NCI-H146 (cell line): Measurements from ENCODE around the gene YWHAH.

Experiments
- DNase-seq: peaks from one replicate; lab custom pipeline; 2025; lab: John Stamatoyannopoulos, UW

YWHAH gene

DNA sequence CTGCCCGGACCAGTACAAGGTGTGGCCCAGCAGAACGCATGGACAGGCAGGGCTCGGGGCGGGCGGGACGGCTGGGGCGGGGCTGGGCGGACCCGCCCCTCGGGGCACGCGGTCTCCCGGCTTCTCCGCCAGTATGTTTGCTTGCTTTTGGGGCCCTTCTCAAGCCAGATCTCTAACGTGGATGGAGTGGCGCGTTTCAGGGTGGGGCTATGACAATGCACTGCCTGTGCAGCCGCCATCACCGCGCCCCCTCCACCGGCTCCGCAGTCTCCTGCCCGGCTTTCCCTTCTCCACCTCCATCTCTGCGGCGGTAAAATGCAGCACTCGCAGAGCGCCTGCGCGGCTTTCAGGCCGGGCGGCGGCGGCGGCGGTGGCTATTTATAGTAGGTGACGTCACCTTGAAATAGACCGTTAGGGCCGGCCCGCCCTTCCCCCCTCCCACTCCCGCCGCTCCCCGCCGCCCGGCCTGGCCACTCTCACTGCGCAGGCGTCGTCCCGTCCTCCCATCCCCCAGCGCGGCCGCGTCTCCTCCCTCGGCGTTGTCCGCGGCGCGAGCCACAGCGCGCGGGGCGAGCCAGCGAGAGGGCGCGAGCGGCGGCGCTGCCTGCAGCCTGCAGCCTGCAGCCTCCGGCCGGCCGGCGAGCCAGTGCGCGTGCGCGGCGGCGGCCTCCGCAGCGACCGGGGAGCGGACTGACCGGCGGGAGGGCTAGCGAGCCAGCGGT lies at the start of gene YWHAH:
YWHAH (plus strand) TSS at position 558 of the 722 bp plus-strand sequence. CDS start 199 bp downstream, outside the sequence.
- DNase-seq, result peak; percentile 89

GRCh38 chr22:31895411-31896123 lies 48.8 kb upstream of the YWHAH start:
- no peak for DNase-seq

DNA sequence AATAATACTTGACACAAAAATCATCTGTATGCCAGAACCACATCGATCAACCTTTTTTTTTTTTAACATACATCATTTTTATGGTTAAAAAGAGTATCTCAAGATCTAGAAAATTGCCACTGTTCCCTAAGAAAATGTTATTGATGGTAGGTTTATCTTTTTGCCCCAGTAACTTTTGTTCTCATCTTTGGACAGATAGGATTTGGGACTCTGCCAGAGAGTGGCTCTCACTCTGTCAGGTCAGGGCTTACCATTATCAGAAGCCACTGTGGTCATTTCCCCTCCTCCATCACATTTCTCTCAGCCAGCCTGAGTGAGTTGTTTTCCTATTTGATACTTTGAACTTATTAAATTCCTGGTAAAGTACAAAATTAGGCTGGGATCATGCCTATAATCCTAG lies 47.9 kb upstream of the YWHAH start:
- DNase-seq, result no peak

GRCh38 chr22:31897842-31898805 lies 46.2 kb upstream of the YWHAH start:
- DNase-seq, result no peak

GRCh38 chr22:31898926-31899325 lies 45.4 kb upstream of the YWHAH start:
- DNase-seq, result no peak

- no peak for DNase-seq
These were observed 44.7 kb upstream of the YWHAH start for GRCh38 chr22:31899669-31900068.

DNA sequence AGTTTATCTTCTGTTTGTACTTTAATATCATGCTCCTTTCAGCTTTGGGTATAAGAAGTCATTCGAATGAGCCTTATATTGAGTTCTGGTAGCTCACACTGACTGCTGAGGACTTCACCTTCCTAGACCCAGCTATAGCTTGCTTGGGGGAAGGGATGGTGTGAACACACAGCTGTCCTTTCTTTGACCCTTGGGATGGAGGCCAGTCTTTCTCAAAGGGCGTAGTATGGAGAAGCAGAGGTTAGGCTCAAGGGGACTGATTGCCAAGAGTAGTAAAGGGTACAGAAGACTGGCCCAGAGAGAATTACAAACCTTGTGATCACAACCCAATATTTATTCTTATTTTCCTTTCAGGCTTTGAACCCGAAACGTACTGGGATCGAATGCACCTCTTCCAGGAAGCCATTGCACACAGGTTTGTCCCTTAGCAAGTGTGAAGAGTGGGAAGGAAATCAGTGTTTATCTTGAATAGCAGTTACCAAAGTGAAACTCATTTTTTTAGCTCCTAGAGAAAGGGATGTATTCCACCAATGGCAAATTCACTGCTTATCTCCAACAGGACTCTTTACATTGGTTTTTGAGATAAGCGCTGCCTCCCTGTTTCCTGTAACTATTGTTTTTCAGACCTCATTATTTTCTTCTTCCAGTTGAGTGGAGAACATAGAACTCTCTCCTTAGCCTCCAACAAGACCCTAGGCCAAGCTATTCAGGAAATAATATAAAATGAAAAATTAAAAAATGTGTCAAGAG lies 42.8 kb upstream of the YWHAH start:
- DNase-seq, result no peak

- no peak for DNase-seq
These were observed 39.7 kb upstream of the YWHAH start for GRCh38 chr22:31904651-31905050.

DNA sequence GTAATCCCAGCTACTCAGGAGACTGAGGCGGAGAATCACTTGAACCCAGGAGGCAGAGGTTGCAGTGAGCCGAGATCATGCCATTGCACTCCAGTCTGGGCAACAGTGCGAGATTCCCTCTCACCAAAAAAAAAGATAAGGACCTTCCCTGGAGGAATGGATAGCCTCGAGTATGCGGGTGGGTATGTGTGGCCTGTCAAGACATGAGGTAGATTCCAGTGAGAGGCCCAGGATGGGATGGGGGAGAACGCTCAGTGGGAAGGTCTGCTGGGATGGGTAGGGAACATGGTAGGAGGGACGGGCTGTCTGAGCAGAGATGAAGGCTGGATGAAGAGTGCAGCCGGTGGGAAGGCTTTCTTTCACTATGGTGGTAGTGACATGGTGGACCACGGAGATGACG lies 39.0 kb upstream of the YWHAH start:
- no peak for DNase-seq

DNA sequence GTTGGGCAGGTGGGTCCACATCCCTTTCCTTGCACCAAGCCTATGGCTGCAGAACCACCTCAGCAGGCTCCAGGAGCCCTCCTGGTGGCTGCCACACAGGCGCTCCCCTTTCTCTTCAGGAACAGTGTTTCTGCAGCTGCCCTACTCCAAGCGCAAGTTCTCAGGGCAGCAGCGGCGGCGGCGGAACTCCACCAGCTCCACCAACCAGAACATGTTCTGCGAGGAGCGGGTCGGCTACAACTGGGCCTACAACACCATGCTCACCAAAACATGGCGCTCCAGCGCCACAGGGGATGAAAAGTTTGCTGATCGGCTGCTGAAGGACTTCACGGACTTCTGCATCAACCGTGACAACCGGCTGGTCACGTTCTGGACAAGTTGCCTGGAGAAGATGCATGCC lies 38.2 kb upstream of the YWHAH start:
- DNase-seq, result no peak

DNA sequence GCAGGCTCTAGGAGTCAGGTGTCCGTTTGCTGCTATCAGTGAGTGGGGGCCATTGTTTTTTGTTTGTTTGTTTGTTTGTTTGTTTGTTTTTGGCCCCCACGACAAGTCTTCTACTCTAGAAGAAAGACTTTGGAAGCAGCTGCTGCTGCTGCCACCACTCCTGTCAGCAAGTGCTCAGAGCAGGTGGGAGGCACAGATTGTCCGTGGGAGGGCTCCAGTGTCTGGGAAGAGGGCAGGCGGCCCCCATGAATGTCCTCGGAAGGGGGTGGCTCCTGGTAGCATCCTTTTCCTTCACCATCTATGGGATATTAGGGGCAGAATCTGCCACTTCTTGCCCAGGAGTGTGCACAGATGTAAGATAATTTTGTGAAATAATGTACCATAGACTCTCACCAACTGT lies 37.8 kb upstream of the YWHAH start:
- DNase-seq, result no peak

DNA sequence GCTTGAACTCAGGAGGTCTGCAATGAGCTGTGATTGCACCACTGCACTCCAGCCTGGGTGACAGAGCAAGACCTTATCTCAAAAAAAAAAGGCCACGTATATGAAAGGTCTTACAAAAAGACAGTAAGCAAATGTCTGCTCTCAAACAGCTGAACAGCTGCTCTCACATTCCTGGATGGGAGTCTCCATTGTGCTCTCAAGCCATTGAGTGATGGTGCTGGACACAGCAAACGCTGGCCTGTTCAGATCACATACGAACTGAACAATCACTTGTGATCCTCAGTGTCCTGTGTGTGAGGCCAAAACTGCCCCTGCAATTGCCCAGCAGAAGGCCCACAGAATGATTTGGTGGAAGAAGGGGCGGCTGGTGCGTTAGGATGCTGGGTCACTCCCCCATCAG lies 34.4 kb upstream of the YWHAH start:
- DNase-seq, result no peak

DNA sequence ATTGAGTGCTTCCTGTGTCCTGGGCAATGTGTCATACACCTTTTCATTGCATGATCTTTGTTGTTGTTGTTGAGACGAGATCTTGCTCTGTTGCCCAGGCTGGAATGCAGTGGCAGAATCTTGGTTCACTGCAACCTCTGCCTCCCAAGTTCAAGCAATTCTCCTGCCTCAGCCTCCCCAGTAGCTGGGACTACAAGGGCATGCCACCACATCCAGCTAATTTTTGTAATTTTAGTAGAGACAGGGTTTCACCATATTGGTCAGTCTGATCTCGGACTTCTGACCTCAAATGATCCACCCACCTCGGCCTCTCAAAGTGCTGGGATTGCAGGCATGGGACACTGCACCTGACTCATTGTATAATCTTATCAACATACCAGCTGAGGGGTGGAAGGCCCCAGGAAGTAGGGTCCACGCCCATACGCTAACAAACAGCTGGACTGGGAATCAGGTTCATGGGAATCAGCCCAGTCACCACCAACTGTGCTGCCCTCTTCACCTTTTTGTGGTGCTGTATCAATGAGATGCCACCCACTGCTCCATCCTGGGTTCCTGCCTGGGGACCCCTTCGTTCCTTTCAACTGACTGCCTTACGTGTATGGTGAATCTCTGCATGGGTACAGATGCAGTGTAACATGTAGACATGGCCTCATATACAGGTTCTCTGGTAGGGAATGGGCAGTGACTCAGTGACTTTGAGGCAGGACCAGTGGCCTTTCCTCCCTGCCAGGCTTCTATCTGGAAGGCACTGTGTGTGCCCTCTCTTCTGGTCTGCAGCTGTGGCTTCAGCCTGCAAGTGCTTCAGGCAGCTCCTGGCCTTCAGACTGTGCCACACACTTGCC lies 32.5 kb upstream of the YWHAH start:
- DNase-seq, result no peak

- DNase-seq, result no peak
These were observed 32.0 kb upstream of the YWHAH start for GRCh38 chr22:31912407-31912743.

- DNase-seq, result no peak
These were observed 28.7 kb upstream of the YWHAH start for GRCh38 chr22:31915586-31915985.

DNA sequence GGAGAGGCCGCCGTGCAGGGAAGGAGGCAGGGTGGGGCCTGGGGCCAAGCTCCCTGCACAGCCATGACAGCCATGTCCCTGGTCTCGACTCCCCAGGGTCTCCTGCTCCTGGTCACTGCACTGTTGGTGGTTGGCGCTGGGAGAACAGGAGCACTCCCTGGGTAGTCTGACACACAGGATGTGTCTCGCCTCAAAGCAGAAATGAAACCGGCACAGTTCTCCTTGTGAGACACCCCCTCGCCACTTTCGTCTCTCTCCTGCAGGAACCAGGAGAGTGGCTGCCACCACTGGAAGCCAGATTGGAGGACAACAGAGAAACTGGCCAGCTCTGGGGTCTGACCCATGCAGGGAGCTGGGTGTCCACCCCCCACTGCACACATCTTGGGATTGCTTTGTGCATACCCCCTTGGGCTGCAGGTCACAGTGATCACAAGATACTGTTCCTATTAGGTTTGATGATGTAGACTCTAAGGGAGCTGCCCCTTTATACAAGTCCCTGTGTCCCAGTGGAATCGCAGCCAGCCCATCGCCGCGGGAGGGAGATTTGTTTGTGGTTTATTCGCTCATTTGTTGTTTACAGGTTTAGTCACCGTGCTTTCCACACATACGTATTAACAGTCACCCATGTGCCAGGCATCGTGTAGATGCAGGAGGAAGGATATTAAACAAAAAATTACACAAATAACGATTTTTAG lies 27.0 kb upstream of the YWHAH start:
- no peak for DNase-seq

DNA sequence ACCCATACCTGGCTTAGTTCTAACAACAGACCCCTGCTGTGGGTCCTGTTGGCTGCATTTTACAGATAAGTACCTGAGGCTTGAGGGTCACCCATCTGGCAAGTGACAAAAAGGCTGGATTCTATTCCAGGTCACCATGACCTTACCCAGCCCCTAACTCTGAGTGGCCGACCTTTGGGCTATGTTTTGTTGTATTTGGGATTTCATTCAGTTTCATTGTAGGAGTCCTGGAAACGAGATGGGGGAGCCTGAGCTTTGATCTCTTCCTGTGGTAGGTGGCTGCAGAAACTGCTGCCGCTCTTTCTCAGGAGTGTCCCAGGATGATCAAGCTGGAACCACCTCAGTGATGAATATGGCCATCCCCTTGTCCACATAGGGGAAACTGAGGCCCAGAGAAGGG lies 24.6 kb upstream of the YWHAH start:
- DNase-seq, result no peak

DNA sequence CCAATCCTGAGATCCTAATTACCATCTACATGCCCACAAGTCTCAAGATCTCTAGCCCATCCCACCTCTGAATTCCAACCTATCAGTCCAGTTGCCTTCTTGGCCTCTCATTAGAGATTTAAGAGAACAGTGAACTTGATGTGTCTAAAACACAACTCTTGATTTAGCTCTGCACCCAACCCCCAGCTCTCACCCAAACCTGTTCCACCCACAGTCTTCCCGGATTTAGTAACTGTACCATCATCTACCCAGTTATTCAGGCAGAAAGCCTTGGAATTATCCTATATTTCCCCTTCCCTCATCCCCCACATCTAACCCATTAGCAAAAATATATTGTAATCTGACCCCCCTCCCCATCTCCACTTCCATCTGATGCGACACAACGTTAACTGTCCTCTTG lies 24.0 kb upstream of the YWHAH start:
- DNase-seq, result no peak

GRCh38 chr22:31921106-31921505 lies 23.2 kb upstream of the YWHAH start:
- no peak for DNase-seq

DNA sequence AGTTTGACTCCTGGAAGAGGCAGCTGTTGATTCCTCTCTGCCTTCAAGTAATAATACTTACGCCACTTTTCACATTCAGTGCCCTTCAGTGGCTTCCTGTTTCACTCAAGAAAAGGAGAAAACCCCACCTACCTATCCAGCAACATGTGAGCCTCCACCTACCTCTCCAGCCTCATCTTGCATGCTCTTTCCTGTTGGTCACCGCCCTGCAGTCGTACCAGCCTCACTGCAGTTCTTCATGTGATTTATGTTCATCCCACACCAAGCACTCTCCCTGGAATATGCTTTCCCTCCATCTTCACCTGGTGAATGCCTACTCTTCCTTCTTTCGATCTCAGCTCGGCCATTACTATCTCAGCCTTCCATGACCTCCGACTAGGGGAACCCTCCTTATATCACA lies 21.8 kb upstream of the YWHAH start:
- no peak for DNase-seq
